GM18526 (cell line): ENCODE data around the gene VWF.
A peak's percentile ranks its signal among the peaks of the same experiment; 100 is the strongest.

Experiments
- POLR2A ChIP-seq: IDR thresholded peaks from 3 replicates; pipeline ENCODE4 v1.6.1; 2011; ENCODE audit not compliant: insufficient read length; ENCODE audit errors: extremely low read depth

The VWF gene

DNA sequence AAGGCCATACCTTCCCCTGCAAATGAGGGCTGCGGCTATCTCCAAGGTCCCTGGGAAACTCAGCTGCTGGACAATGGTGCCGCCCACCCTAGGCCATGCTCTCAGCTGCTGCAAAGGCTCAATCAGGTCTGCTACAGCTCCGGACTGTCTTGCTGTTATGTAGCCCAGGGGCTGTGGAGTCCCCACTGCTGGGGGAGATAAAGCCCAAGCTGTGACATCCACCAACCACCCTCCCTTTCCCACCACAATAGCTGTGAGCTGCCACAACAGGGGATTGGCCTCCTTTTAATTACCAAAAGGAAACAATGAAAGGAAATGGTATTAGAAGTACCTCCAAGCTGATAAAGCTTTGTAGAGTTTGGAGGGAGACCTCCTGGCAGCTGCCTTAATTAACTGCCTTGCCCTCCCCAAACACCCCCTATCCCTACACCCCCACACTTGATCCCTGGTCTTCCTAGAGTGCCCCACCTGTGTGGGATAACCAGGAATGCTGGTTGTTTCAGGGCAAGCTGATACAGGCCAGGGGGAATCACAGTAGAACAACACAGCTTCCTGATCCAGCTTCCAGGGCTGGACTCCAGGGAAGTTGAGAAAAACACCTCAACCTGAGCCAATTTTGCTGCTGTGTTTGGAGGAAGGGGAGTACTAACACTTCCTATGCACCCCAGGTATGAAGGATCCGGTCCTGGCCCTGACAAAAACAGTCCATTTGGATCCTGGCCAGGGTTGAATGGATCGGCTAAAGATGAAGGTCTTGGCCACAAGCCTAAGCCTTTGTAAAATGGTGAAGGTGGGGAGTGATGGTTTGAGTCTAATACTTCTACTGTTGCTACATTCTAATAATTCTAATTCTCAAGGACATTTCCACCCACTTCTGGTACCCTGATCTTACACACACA lies at the start of gene VWF:
TSS of gene VWF (minus strand) at position 260 of the 899 bp plus-strand sequence. CDS start 1,474 bp downstream, outside the sequence.
- TF ChIP-seq POLR2A = no peak

DNA sequence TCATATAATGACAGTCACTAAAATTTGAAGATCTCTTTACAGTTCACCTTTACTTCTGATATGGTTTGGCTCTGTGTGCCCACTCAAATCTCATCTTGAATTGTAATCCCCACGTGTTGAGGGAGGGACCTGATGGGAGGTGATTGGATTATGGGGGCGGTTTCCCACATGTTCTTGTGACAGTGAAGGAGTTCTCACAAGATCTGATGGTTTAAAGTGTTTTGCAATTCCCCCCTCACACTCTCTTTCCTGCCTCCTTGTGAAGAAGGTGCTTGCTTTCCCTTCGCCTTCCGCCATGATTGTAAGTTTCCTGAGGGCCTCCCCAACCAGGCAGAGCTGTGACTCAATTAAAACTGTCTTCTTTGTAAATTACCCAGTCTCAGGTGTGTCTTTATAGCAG lies 48.4 kb upstream of the VWF start:
- no peak for TF ChIP-seq POLR2A

DNA sequence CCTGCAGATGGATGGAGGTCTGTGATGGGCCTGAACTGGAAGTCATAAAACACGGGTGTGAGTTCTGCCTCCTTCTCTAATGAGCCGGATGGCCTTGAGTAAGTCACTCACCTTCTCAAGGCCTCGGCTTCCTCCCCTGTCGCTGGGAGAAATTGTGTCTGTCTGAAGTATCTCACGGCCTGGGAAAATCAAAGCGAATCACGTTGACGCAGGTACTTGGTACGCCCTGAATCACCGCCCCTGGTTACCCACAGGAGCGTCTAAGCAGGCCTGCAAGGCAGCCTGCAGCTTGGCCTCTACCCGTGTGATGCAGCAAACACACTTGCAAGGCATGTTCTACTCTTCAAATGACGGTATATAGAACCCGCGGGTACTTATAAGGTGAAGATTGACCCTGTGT lies 47.6 kb upstream of the VWF start:
- TF ChIP-seq POLR2A = no peak

DNA sequence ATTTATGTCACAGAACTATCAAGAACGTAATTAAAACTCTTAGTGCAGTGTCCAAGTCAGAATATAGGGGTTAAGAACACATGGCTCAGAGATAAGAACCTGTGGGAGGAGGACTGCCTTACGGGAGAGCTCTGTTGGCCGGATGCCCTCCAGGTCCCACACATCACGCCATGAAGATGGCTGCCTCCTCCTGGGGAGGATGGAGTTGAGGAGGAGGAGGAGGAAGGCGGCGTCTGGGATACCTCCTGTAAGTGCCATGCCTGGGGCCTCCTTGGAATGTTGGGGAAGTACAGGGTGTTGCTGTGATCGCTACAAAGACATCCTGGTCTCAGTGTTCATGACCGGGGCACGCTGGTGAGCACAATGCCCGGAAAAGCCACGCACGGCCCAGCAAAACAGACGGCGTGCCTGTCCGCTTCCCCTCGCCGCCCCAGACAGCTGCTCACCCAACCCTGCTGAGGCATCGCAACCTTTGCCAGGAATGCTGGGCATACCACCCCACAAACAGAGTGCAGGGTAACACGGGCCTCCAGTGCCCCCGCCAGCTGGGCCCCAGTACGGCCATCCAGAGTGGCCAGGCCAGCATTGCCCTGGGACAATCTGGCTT lies 47.0 kb upstream of the VWF start:
- TF ChIP-seq POLR2A = no peak

DNA sequence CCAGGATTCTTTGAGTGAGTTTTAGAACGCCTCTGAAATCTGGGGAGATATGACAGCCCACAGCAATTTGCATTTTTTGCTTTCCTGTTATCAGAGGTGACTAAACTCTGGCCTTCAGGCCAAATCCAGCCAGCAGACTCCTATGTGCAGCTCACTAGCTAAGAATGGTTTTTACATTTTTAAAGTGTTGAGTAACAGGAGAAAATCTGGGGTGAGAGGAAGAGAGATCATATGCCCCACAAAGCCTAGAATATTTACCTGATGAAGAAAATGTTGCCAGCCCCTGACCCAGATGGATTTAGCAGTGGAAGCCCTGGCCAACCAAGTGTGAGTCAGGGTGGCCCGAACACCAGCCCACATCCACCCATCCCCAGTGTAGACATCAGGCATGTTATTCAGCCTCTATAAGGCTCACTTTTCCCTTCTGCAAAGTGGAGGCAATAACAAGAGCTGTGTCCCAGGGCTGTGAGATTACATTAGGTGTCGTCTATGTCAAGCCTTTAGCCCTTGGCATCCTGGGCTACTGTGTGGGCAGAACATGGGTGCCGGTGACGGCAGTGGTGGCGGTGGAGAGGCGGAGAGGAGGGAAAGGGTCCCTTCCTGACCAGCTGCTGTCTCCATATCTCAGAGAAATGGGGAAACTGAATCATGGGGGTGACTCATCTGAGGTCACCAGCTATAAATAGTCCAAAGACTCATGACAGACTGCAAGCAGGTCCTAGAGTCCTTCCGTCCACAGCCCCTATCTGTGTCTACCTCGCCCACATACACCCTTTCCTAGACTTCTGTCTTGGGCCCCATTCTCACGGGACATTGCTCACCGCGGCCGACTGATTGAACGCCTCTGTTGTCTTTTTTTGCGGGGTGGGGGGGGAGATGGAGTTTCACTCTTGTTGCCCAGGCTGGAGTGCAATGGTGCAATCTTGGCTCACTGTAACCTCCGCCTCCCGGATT lies 43.1 kb upstream of the VWF start:
- peak; percentile 16 for TF ChIP-seq POLR2A

DNA sequence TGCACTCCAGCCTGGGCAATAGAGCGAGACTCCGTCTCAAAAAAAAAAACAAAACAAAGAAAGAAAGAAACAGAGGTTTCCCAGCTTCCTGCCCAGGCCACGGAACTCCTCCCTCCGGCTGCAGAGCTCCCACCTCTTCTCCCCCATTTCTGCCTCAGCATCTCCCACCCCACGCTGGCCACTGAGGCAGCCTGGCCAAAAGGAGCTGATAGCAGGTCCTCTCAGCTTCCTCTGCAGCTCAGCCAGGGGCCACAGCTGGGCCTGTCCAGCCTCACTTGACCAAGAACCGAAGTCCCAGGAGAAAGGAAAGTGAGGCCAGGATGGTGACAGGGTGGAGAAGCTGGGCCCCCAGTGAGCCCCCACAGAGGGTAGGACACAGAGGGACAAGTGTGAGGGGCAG lies 42.3 kb upstream of the VWF start:
- no peak for TF ChIP-seq POLR2A

DNA sequence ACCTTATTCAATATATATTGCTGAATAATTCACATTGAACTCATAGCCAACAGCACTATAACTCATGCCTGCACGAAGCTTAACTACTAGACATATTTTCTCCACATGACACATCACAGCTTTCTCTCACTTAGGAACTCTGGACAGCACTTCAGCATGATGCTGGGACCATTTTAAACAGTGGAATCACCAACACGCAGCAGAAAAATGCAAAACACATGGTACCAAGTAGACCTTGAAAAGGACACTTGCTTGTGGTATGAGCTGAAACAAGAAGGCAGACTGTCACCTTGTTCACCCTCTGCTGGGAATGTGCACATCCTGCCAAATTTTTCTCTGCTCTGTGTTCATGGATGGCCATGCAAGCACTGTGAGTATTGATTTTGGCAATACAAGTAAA lies 40.9 kb upstream of the VWF start:
- TF ChIP-seq POLR2A = no peak

DNA sequence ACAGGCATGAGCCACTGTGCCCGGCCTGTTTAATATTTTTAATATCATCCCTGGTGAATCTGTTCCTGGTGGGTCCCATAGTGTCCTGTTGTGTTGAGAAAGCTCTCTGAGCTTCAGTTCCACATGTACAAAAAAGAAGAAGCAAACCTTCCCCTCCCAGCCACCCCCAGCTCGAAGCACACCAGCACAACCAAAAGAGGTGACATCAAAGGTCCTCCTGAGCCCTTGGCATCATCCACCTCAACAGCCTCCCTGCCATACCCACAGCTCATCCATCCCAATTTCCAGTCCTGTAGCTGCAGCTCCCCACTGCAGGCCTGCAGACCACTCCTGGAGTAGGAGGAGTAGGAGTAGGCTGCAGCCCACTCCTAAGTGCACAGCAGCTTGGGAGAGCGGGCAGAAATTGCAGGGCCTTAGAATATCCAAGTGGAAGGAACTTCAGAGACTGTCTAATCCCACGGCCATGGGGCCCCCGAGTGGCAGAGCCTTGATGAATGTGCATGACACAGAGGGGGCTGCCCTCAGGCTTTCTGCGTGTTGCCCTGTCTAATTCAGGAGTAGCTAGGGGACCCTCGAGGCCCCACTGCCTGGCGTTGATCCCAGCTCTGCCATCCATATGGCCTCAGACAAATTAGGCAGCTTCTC lies 39.1 kb upstream of the VWF start:
- TF ChIP-seq POLR2A = no peak

DNA sequence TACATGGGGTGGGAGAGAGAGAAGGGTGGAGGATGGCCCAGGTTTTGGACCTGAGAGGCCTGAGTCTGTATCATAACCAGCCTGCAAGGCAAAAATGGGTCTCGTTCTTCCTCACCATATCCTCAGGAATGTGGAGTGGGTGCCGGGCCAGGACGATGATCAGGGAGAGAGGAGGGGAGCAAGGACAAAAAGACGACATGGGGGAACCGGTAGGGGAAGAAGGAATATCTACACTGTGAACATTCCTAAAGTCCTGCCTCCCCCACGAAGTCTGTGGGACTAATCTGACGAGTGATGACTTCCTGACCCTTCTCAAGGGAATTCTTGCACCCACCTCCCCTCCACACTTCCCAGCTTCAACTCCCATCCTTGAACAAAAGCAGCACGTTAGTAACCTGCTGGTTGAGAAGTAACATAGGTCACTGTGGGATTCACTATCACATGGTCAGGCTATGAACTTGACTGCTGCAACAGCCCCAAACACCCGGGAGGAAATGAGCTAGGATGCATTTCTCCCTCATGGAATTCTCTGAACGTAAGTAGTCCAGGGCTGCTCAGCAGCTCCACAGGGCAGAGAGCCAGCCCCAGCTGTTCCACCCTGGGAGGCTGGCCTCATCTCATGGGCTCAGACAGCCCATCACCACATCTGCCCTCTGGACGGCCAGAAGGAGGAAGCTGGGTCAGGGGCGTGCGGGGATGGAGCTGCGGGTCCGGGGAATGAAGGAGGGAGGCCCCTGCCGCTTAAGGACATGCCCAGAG lies 36.8 kb upstream of the VWF start:
- no peak for TF ChIP-seq POLR2A

DNA sequence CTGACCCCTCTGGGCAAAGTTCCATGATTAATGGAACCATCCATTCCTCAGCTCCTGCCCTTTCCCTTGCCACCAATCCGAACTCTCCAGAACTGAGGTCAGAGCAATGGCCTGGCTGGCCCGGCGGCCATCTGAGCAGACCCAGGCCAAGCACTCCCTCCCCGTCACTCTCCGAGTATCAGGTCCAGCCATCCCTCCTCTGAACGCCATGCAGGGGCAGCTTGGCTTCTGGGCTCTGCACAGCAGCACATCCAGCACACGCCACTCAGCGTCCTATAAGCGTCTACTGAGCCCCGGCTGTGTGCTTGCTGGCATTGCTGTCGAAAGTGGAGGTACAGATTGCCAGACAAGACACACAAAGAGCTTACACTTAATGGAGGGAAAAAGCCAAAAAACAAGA lies 34.3 kb upstream of the VWF start:
- TF ChIP-seq POLR2A = no peak

DNA sequence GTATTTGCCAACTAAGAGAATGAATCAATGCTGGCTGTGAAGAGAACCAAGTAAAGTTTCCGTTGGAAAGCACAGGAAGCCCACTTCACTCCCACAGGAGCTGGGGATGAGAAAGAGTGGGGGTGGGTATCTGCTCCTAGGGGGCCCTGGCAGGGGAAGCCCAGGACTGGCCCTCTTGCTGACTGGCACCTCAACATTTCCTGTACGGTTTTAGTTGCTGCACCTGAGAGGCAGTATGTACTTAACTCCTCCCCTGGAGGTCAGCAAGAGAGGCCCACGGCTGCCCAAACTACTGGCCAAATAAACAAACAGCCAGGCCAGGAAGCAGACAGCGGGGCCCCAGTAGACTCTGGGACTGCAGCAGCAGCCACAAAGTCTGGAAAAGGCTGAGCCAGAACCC lies 33.8 kb upstream of the VWF start:
- no peak for TF ChIP-seq POLR2A

DNA sequence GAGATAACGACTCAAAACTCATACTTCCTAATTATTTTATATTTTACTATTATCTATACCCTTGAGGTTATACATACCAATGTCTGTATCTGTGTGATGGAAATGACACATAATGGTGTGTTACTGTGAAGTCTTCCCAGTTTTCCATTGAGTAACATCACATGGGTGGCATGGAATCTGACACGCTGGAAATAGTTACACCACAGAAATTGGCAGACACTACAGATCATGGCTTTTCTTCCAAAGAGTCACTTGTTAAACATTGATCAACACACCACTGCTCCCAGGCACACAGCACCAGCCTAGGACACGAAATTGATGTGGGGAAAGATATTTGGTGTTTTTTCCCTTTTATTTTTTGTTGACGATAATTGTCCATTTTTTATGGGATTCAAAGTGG lies 33.0 kb upstream of the VWF start:
- TF ChIP-seq POLR2A = no peak

DNA sequence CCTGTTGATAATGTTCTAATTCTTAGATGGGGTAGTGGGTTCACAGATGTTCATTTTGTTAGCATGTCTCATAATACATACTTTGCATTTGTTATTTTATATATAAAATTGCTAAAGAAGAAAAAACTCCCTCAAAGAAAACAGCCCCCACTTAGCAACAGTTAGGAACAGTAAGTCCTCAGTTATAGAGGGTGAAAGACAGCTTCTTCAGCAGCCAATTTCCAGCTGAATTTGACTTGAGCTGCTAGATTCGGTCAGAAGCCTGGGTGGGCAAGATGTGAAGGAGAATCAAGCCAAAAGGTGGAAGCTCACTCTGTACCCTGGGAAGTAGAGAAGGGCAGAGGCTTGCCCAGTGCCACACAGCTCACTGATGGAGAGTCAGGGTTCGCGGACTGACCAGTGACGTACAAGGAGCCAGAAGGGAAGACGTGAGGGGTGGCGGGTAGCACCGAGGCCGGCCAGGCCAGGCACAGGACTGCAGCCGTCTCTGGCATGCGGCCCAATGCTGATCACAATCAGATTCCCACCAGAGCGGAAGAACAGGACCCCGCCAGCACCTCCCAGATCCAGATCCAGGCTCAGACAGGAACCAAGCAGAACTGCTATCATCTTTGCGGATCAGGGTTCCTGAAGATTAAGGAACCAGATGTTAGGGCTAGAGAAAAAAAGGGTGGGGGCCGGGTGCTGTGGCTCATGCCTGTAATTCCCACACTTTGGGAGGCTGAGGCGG lies 30.4 kb upstream of the VWF start:
- TF ChIP-seq POLR2A = no peak

DNA sequence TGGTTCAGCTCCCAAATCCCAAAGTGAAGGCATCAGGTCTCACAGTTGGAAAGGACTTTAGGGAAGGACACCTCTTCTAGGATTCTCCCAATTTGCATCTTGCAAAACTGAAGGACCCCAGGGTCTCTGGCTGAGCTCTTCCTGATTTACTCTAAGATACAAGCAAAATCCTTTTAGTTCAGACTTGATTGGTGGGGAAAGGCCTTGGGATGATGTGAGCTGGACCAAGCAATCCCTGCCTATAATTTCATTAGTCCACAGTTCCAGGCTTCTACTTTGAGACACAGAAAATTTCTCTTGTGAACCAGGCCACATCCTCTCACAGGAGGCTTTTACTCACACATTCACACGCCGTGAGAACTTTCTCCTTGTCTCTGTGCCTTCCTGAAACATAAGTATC lies 23.6 kb upstream of the VWF start:
- TF ChIP-seq POLR2A = no peak
